Epithelial cell of esophagus (primary cell): ENCODE measurements around the gene ZNF536.
"Not testable (repeated sequence)": the region's sequence is repeated elsewhere in the genome, so short reads cannot be mapped to it uniquely, and the experiment has no call there.

Experiments used
- DNase-seq: peaks from one replicate; pipeline ENCODE4 v3.0.0; 2010; ENCODE audit warnings: low read depth
- H3K4me3 ChIP-seq: 2 replicates; pipeline ENCODE4 v1.5.1; 2011; ENCODE audit warnings: mild to moderate bottlenecking, low read length, control low read depth
- TF ChIP-seq, protein P1 (sequence below): IDR thresholded peaks from 2 replicates; pipeline ENCODE4 v1.5.1; 2011; ENCODE audit warnings: low read depth, mild to moderate bottlenecking, low read length, control low read depth, inconsistent platforms; ENCODE audit not compliant: insufficient read depth; ENCODE audit errors: missing control alignments

Gene ZNF536

DNA sequence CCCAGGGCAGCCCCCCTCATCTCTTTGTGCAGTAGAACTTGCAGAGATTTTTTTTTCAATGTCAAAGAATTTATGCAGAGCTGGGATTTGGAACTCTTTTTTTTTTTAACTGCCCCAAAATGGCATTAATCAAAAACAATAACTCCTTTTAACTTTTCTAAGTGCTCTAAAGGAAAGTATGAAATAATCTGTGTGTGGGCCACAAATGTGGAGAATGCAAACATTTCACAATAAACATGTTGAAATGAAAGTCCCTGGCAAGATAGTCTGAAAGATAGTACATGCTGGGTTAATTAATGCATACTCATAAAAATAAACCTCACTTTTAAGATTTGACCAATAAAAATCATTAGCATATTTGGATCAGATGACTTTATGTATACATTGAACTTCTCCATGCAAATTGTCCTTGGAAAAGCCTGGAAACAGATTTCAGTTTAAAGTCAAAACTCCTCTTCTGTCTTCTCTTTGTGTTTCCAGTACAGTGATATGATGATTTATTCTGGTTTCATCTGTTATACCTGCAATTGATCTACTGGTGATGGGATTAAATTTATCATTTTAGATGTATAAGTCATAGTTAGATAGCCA is 30.5 kb upstream of the ZNF536 start:
- no peak overlapping the region for H3K4me3 ChIP-seq
- DNase-seq, result no peak

DNA sequence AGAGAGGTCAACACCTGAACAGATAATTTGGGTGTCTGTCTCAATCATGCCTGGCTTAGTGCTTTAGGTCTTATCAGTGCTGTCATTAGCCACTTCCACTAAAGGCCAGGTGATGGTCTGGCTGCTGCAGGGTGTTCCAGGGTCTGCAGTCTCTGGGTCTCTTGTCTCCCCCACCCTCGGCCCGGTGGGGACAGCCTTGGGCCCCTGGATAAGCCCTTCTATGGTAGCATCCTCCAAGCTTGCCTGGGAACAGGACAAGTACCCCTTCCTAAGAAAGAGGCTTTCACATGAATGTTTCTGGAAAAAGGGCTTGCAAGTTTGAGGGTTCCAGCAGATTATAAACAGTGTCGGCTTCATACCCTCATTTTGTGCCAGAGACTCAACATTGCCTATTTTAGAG is 29.3 kb upstream of the ZNF536 start:
- DNase-seq, result no peak
- TF ChIP-seq, protein P1, sequence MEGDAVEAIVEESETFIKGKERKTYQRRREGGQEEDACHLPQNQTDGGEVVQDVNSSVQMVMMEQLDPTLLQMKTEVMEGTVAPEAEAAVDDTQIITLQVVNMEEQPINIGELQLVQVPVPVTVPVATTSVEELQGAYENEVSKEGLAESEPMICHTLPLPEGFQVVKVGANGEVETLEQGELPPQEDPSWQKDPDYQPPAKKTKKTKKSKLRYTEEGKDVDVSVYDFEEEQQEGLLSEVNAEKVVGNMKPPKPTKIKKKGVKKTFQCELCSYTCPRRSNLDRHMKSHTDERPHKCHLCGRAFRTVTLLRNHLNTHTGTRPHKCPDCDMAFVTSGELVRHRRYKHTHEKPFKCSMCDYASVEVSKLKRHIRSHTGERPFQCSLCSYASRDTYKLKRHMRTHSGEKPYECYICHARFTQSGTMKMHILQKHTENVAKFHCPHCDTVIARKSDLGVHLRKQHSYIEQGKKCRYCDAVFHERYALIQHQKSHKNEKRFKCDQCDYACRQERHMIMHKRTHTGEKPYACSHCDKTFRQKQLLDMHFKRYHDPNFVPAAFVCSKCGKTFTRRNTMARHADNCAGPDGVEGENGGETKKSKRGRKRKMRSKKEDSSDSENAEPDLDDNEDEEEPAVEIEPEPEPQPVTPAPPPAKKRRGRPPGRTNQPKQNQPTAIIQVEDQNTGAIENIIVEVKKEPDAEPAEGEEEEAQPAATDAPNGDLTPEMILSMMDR, result no peak
- no peak overlapping the region for H3K4me3 ChIP-seq

More for the DNA sequence above, 30.5 kb upstream of the ZNF536 start:
- TF ChIP-seq, protein P1, result no peak

DNA sequence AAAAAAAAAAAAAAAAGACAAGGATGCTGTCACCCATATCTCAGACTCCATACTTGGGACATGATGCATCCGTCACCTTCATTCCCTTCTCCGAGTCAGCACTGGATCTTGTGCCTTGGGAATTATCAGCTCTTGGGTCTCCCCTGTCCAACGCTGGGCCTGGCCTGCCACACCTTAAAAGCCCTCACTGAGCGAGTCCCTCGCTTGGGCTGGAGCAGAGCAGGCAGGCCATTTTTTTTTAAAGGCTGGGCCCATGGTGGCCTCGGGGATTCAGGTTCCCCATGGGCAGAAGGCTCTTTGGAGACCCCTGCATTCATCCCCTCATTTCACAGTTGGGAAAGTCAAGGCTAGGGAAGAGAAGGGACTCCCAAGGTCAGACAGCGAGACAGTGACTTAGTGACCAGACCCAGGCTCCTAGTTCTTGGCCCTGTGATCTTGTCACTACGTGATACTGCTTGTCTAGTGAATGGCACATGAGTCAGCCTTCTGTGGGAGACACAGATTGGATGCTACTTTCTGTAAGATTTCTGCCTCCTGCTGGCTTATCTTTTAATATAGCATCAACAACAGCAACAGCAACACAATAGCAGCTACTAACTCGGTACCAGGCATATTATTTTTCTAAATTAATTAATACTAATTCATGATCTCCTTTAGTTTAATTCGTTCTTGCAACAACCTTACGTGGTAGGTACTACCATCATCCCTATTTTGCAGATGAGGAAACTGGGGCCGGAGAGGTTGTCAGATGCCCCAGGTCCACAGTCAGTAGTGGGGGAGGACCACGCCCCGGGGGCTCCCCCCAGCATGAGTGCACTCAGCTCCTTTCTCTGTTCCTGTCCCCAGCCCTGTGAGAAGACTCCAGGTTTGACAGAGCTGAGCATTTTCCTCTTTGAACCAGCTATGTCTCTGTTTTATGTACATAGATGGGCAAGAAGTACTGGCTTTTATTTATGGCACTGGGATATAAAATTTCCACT is 27.4 kb upstream of the ZNF536 start:
- TF ChIP-seq, protein P1, result no peak
- DNase-seq, result no peak
- H3K4me3 ChIP-seq, result no peak overlapping the region

DNA sequence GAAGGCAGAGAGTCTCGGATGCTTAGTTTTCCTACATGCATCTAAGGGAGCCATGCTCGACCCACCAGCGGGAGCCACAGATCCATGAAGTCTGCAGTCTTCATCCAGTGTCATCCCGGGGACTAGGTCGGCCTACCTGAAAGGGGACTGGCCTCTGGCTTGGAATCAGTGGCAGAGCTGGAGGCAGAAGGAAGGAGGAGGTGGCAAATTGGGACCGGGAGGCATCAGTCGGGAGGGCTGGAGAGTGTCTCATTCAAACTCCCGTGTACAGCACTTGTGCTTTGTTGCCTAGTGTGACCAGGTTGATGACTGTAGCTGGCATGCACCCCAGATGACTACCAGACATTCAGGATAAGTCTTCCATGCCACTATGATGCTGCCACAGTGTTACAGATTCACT is 26.5 kb upstream of the ZNF536 start:
- TF ChIP-seq, protein P1, result no peak
- DNase-seq, result no peak
- H3K4me3 ChIP-seq, result no peak overlapping the region

DNA sequence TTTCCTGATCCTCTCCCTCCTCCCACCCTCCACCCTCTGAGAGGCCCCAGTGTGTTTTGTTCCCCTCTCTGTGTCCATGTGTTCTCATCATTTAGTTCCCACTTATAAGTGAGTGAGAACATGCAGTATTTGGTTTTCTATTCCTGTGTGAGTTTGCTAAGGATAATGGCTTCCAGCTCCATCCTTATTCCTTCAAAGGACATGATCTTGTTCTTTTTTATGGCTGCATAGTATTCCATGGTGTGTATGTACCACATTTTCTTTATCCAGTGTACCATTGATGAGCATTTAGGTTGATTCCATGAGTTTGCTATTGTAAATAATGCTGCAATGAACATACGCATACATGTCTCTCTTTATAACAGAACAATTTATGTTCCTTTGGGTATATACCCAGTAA is 25.7 kb upstream of the ZNF536 start:
- not testable (repeated sequence) for H3K4me3 ChIP-seq, DNase-seq

DNA sequence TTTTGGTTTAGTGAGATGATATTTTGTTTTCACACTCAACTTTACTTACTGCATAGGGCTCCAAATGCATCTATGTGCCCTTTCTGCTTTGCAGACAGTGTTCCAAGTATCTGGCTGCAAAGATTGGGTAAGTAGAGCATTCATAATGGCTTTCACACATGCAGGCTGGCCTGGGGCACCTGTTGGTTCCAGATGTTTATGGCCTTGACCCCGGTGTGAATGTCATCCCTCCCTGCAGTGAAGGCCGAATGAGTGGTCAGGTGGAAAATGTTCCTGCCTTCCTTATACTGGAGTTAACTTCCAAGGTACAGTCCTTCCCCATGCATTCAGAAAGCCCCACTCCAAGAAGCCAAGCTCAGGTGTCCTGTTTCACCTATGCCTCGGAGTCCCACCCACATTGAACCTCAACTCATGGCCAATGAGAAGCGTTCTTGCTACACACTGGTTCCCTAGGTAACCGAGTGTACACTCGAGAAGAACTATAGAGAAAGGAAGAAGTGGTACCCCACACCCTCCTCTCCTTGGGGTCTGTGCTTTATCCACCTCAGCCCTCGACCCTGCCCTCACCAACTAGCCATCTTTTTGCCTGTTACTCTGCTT is 23.0 kb upstream of the ZNF536 start:
- TF ChIP-seq, protein P1, result no peak
- H3K4me3 ChIP-seq, result no peak overlapping the region
- no peak for DNase-seq
